Lung (tissue), 12 donors: ENCODE results near the gene C2orf68. TPM values are rescaled to one million over a fixed set of nuclear protein-coding genes. Genes with fewer than 3 reads are reported as not detected.

Experiments used
- ATAC-seq: fragments of 200-7000 bp; cut with Tn5 transposase; one replicate; pipeline ENCODE4 v1.9.1; 2020; ENCODE audit warnings: moderate number of reproducible peaks; ENCODE audit not compliant: insufficient read depth, low FRiP score
- DNase-seq, 3 donors: peaks; one replicate each; pipeline ENCODE4 v3.0.0-alpha.2; 2013 to 2017
- H3K27ac ChIP-seq, 2 donors: one replicate each; pipeline ENCODE4 v1.5.1; 2013; ENCODE audit warnings: mild to moderate bottlenecking in 2 of 2, moderate library complexity in 2 of 2, control low read depth in 1 of 2, inconsistent platforms in 1 of 2, low read depth in 1 of 2, low read length in 1 of 2
- H3K27me3 ChIP-seq, 3 donors: one replicate each; pipeline ENCODE4 v1.5.1; 2013; ENCODE audit warnings: low read length in 2 of 3; ENCODE audit not compliant: control insufficient read depth in 3 of 3, insufficient read depth in 3 of 3
- H3K36me3 ChIP-seq, 4 donors: one replicate each; pipeline ENCODE4 v1.5.1; 2013; ENCODE audit warnings: low read length in 4 of 4, mild to moderate bottlenecking in 1 of 4, moderate library complexity in 1 of 4; ENCODE audit not compliant: control insufficient read depth in 4 of 4, insufficient read depth in 4 of 4
- H3K4me1 ChIP-seq, 5 donors: one replicate each; pipeline ENCODE4 v1.5.1; 2013; ENCODE audit warnings: low read length in 5 of 5, mild to moderate bottlenecking in 2 of 5, moderate library complexity in 1 of 5; ENCODE audit not compliant: control insufficient read depth in 5 of 5, insufficient read depth in 5 of 5
- H3K4me3 ChIP-seq: one replicate; pipeline ENCODE4 v1.5.1; 2013; ENCODE audit warnings: mild to moderate bottlenecking, control low read depth, moderate library complexity
- H3K9ac ChIP-seq, 2 donors: one replicate each; pipeline ENCODE4 v1.5.1; 2013; ENCODE audit warnings: low read length in 2 of 2, control low read depth in 1 of 2; ENCODE audit not compliant: insufficient read depth in 1 of 2
- H3K9me3 ChIP-seq, 4 donors: one replicate each; pipeline ENCODE4 v1.5.1; 2013; ENCODE audit warnings: low read length in 3 of 4, mild to moderate bottlenecking in 1 of 4, moderate library complexity in 1 of 4; ENCODE audit not compliant: control insufficient read depth in 4 of 4, insufficient read depth in 3 of 4
- CTCF ChIP-seq: IDR thresholded peaks from 2 replicates; pipeline ENCODE4 v1.5.1; 2012; ENCODE audit warnings: mild to moderate bottlenecking; ENCODE audit errors: control extremely low read depth, extremely low read depth
- WGBS, 2 donors: extraction: QIAGEN DNeasy Blood & Tissue Kit; methylation state at CpG; one replicate each; pipeline ENCODE4 v1.1.7; 2013; 5-methylcytosine and 5-hydroxymethylcytosine counted together
- polyA plus RNA-seq, 2 donors: library from polyadenylated mRNA; stranded (reverse); fragments of 200-250 nt; gene quantifications; one replicate each; pipeline ENCODE4 v1.2.1, GENCODE V29; 2013
- total RNA-seq, 2 donors: library from RNA; depleted of rRNA in 1 of 2; stranded (reverse); fragments of >200 nt in 1 of 2; gene quantifications; one replicate each; pipeline ENCODE4 v1.2.1, GENCODE V29; 2014 to 2021
- donor health status: control.
- donor health status: control.
- donor health status: Bipolar disorder and iron deficiency.
- donor health status: healthy.
- donor health status: DM: yes; HTN: yes; CAD: no.

Gene C2orf68
- total and polyA plus RNA-seq, 4 donors = 23.2 to 51.9 (median 40.7) TPM

- Histone ChIP-seq H3K4me3 (no peak overlapping the region), H3K27me3 (no peaks in the 10 kb centered on the region), H3K9me3 (no peaks in the 10 kb centered on the region), H3K36me3 (peaks cover 0 to 33% (median 12%) of the 10 kb centered on the region in 4 donors), H3K4me1 (peaks cover 9 to 26% (median 21%) of the 10 kb centered on the region in 5 donors), H3K27ac (no peak overlapping the region), H3K9ac (no peak overlapping the region)
- 78 to 80% methylated on average over 17 of the region's 17 CpGs for WGBS, 2 donors
- TF ChIP-seq CTCF = no peak
- ATAC-seq = no peak
- DNase-seq = no peak
Observed at GRCh38 chr2:85599468-85600234, 12.2 kb downstream of the C2orf68 start.

GRCh38 chr2:85598594-85599340 is 13.1 kb downstream of the C2orf68 start:
- peaks cover 0 to 33% (median 12%) of the 10 kb centered on the region in 4 donors for H3K36me3 ChIP-seq
- H3K27me3 ChIP-seq = no peaks in the 10 kb centered on the region
- WGBS, 2 donors = 84% methylated on average over 14 of the region's 14 CpGs
- no peak overlapping the region for H3K9ac ChIP-seq
- peaks cover 7 to 25% (median 18%) of the 10 kb centered on the region in 5 donors for H3K4me1 ChIP-seq
- DNase-seq = no peak
- H3K27ac ChIP-seq = no peak overlapping the region
- TF ChIP-seq CTCF = no peak
- ATAC-seq = no peak
- no peak overlapping the region for H3K4me3 ChIP-seq
- H3K9me3 ChIP-seq = no peaks in the 10 kb centered on the region

- Histone ChIP-seq H3K4me3 (no peak overlapping the region), H3K27me3 (no peaks in the 10 kb centered on the region), H3K27ac (no peak overlapping the region), H3K4me1 (peaks cover 6 to 25% (median 18%) of the 10 kb centered on the region in 5 donors), H3K9me3 (no peaks in the 10 kb centered on the region), H3K36me3 (peaks cover 0 to 36% (median 12%) of the 10 kb centered on the region in 4 donors), H3K9ac (no peak overlapping the region)
- ATAC-seq (no peak), DNase-seq (no peak)
- 85 to 92% methylated on average over 5 of the region's 5 CpGs for WGBS, 2 donors
- no peak for TF ChIP-seq CTCF
Observed at GRCh38 chr2:85597241-85597640, 14.6 kb downstream of the C2orf68 start.
